ENCODE data around the gene TSC22D3. TPM values are rescaled to one million over a fixed set of nuclear protein-coding genes. Genes with fewer than 3 reads are reported as not detected.

Gene TSC22D3
- 171 TPM for total RNA-seq

DNA sequence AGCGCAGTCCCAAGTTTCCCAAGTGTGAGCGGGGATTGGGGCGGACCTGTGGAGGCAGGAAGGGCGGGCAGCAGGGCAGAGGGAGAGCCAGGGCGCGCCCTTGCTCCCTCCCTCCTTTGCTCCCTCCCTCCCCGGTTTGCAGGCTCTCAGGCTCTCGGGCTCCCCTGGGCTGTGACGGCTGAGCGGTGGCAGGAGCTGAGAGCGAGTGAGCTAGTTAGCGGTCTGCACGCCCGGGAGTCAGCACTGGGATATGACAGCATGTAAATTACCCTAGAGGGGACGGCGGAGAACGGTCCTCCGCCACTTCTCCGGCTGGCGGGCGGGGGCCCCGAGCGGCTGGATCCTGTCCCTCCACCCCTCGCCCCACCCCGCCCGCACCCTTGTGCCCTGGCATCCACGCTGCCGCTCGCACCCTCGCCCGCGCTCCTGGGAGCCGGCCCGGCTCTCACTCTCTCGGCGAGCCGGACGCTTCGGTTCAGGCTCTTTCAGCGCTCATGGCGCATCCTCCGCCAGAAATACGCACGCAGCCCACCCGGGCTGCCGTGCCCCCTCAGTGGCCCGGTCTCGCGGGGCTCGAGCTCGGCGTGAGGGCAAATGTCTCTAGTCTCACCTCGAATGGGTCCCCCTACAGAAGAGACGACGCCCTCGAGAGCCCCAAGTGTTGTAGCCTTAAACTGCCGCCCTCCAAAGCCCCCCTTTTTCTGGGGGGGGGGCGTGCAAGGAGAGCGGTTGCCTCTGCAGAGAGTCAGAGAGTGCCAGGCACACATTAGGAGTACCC, at the start of gene TSC22D3:
Gene TSC22D3, minus strand, starts transcription at position 54 of the 778 bp plus-strand sequence. CDS start 368 bp downstream, outside the sequence.

DNA sequence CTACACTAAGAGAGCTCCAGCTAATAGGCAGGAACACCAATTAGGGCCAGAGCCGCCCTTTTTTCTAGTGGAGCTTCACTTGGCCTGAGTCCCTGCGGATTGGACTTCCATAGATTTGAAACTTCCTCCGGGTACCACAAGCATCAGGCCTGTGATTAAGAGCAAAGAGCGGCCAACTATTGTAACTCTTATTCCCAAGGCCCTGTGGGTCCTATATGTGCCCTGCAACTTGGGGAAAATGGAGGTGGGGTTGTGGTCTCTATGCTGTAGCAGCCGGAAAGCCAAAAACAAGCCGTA, 1.9 kb upstream of the TSC22D3 start, which contains the start of gene NCBP2L:
Gene NCBP2L, plus strand, starts transcription at position 198 of the 297 bp plus-strand sequence. CDS start 16,488 bp downstream, outside the sequence.

Other genes starting within 250 kb of the TSC22D3 start
- gene PRPS1, start 147.3 kb downstream of the TSC22D3 start, total RNA-seq = 31.5 TPM
- gene NCBP2L, start 1.9 kb upstream of the TSC22D3 start, total RNA-seq = not detected
- gene MID2, start 50.1 kb upstream of the TSC22D3 start, total RNA-seq = 27.5 TPM
- not detected for gene TEX13B, start 206.6 kb upstream of the TSC22D3 start, total RNA-seq